ENCODE data around the gene PLXNB3.
"Not testable (repeated sequence)": the region's sequence is repeated elsewhere in the genome, so short reads cannot be mapped to it uniquely, and the experiment has no call there.

Gene PLXNB3

GRCh38 chrX:153816831-153817690, 53.0 kb downstream of the PLXNB3 start:
- Histone ChIP-seq H3K9ac (ENCODE audit: insufficient read length, low read depth) (no peak overlapping the region), H3K9me3 (ENCODE audit: insufficient read depth, low read length) (no peaks in the 10 kb centered on the region), H3K36me3 (ENCODE audit: insufficient read depth, insufficient read length, low read length) (no peaks in the 10 kb centered on the region), H3K4me3 (ENCODE audit: insufficient read length, low read depth) (no peak overlapping the region), H3K27me3 (ENCODE audit: insufficient read depth, insufficient read length) (no peaks in the 10 kb centered on the region), H3K4me1 (ENCODE audit: insufficient read depth, insufficient read length) (peaks cover 6% of the 10 kb centered on the region)
- DNase-seq (ENCODE audit: low read depth, low spot score) = no peak
- TF ChIP-seq SUZ12 (IDR thresholded peaks at IDR 0.05; ENCODE audit: extremely low read depth, insufficient read depth, insufficient read length) (no peak), ZNF274 (IDR thresholded peaks at IDR 0.05; ENCODE audit: low read depth, low read length) (no peak), YY1 (IDR thresholded peaks at IDR 0.05; ENCODE audit: insufficient read depth, insufficient read length) (no peak)

- not testable (repeated sequence) for DNase-seq (ENCODE audit: low read depth, low spot score); H3K36me3 ChIP-seq (ENCODE audit: insufficient read depth, insufficient read length, low read length); H3K9ac ChIP-seq (ENCODE audit: insufficient read length, low read depth); H3K4me1 ChIP-seq (ENCODE audit: insufficient read depth, insufficient read length); H3K9me3 ChIP-seq (ENCODE audit: insufficient read depth, low read length); H3K4me3 ChIP-seq (ENCODE audit: insufficient read length, low read depth); H3K27me3 ChIP-seq (ENCODE audit: insufficient read depth, insufficient read length)
Observed at GRCh38 chrX:153818064-153818463, 54.0 kb downstream of the PLXNB3 start.

DNA sequence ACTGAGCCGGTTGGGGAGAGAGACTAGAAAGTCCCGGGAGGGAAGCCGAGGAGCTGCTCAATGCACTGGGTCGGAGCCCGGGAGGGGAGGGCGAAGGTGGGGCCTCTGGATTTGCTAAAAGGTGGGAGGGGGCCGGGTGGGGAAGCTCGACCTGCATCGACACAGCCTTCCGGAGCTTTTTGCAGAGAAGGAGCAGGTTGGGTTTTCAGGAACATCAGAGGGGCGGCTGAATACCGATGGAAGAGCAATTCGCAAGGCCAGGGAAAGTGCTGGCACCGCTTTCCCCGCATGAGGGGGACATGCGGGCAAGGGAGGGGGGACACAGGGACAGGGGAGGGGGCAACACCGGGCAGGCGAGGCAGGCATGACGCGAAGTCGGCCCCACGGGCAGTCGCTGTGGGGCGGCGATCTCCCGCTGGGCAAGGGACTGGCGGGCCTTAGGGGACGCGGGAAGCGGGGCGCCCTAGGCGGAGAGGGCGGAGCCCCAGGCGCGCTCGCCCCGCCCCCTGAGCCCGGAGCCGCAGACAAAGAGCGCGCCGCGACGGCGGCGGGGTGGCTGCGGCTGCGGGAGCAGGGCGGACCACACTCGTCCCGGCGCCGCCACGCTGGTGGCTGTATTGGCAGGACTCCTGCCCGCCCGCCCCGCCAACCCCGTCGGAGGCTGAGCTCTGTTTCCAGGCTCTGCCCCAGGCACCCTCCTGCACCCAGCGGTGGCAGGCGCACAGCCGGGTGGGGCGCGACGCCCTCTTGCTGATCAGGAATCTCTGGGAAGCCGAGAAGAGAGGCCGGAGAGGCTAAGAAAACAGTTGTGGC, 54.7 kb downstream of the PLXNB3 start:
- no peak for DNase-seq (ENCODE audit: low read depth, low spot score)
- peak overlapping the region; percentile 61 for H3K9ac ChIP-seq (ENCODE audit: insufficient read length, low read depth)

DNA sequence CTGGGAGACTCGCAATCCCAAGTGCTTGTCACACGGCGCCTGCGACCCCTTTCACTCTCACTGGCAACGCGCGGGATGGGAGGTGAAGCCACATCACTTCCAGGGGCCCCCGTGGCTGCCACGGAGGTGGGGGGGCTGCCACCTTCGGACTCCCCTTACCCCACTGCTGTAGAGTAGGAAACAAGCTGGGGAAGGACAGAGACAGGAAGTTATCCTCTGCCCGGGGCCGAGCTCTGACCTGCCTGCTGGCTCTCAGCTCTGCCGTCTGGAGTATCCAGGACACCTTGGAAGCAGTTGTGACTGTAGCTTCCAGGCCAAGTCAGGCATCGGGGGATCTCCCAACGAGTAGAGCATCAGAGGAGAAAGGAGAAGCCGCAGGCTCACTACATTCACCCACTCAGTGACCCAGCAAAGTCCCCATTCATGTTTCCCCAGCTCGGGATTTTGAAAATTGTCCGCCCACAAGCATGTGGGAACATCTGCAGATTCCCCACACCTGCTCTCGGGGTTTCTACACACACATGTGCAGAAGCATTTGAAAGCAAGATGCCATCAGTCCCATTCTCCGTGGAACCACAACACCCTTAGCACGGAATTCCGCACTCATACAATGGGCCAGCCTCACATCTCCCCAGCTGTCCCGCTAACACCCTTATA, 55.5 kb downstream of the PLXNB3 start:
- Histone ChIP-seq H3K9me3 (ENCODE audit: insufficient read depth, low read length) (no peaks in the 10 kb centered on the region), H3K4me1 (ENCODE audit: insufficient read depth, insufficient read length) (peaks cover 8% of the 10 kb centered on the region), H3K36me3 (ENCODE audit: insufficient read depth, insufficient read length, low read length) (no peaks in the 10 kb centered on the region), H3K9ac (ENCODE audit: insufficient read length, low read depth) (peak overlapping the region; percentile 61), H3K27me3 (ENCODE audit: insufficient read depth, insufficient read length) (no peaks in the 10 kb centered on the region), H3K4me3 (ENCODE audit: insufficient read length, low read depth) (peak overlapping the region; percentile 16)
- no peak for DNase-seq (ENCODE audit: low read depth, low spot score)
- TF ChIP-seq SUZ12 (IDR thresholded peaks at IDR 0.05; ENCODE audit: extremely low read depth, insufficient read depth, insufficient read length) (no peak), YY1 (IDR thresholded peaks at IDR 0.05; ENCODE audit: insufficient read depth, insufficient read length) (no peak)

More for the DNA sequence above, 54.7 kb downstream of the PLXNB3 start:
- Histone ChIP-seq H3K4me1 (ENCODE audit: insufficient read depth, insufficient read length) (peaks cover 8% of the 10 kb centered on the region), H3K36me3 (ENCODE audit: insufficient read depth, insufficient read length, low read length) (no peaks in the 10 kb centered on the region), H3K9me3 (ENCODE audit: insufficient read depth, low read length) (no peaks in the 10 kb centered on the region), H3K27me3 (ENCODE audit: insufficient read depth, insufficient read length) (no peaks in the 10 kb centered on the region), H3K4me3 (ENCODE audit: insufficient read length, low read depth) (peak overlapping the region; percentile 16)
- TF ChIP-seq YY1 (IDR thresholded peaks at IDR 0.05; ENCODE audit: insufficient read depth, insufficient read length) = no peak
- TF ChIP-seq SUZ12 (IDR thresholded peaks at IDR 0.05; ENCODE audit: extremely low read depth, insufficient read depth, insufficient read length) = no peak
- no peak for TF ChIP-seq ZNF274 (IDR thresholded peaks at IDR 0.05; ENCODE audit: low read depth, low read length)

GRCh38 chrX:153820601-153821000, 56.6 kb downstream of the PLXNB3 start:
- TF ChIP-seq YY1 (IDR thresholded peaks at IDR 0.05; ENCODE audit: insufficient read depth, insufficient read length) (no peak), SUZ12 (IDR thresholded peaks at IDR 0.05; ENCODE audit: extremely low read depth, insufficient read depth, insufficient read length) (no peak), ZNF274 (IDR thresholded peaks at IDR 0.05; ENCODE audit: low read depth, low read length) (no peak)
- H3K36me3 ChIP-seq (ENCODE audit: insufficient read depth, insufficient read length, low read length) = no peaks in the 10 kb centered on the region
- H3K9ac ChIP-seq (ENCODE audit: insufficient read length, low read depth) = no peak overlapping the region
- no peak overlapping the region for H3K4me3 ChIP-seq (ENCODE audit: insufficient read length, low read depth)
- H3K27me3 ChIP-seq (ENCODE audit: insufficient read depth, insufficient read length) = no peaks in the 10 kb centered on the region
- H3K9me3 ChIP-seq (ENCODE audit: insufficient read depth, low read length) = no peaks in the 10 kb centered on the region
- peaks cover 8% of the 10 kb centered on the region for H3K4me1 ChIP-seq (ENCODE audit: insufficient read depth, insufficient read length)
- no peak for DNase-seq (ENCODE audit: low read depth, low spot score)

- Histone ChIP-seq H3K4me1 (ENCODE audit: insufficient read depth, insufficient read length) (peaks cover 8% of the 10 kb centered on the region), H3K27me3 (ENCODE audit: insufficient read depth, insufficient read length) (no peaks in the 10 kb centered on the region), H3K9me3 (ENCODE audit: insufficient read depth, low read length) (no peaks in the 10 kb centered on the region), H3K4me3 (ENCODE audit: insufficient read length, low read depth) (no peak overlapping the region), H3K9ac (ENCODE audit: insufficient read length, low read depth) (no peak overlapping the region), H3K36me3 (ENCODE audit: insufficient read depth, insufficient read length, low read length) (no peaks in the 10 kb centered on the region)
- TF ChIP-seq ZNF274 (IDR thresholded peaks at IDR 0.05; ENCODE audit: low read depth, low read length) (no peak), SUZ12 (IDR thresholded peaks at IDR 0.05; ENCODE audit: extremely low read depth, insufficient read depth, insufficient read length) (no peak), YY1 (IDR thresholded peaks at IDR 0.05; ENCODE audit: insufficient read depth, insufficient read length) (no peak)
- no peak for DNase-seq (ENCODE audit: low read depth, low spot score)
Observed at GRCh38 chrX:153821066-153821465, 57.0 kb downstream of the PLXNB3 start.

GRCh38 chrX:153824348-153824747, 60.3 kb downstream of the PLXNB3 start:
- Histone ChIP-seq H3K4me1 (ENCODE audit: insufficient read depth, insufficient read length) (peaks cover 6% of the 10 kb centered on the region), H3K4me3 (ENCODE audit: insufficient read length, low read depth) (no peak overlapping the region)

More at GRCh38 chrX:153824348-153824747, 60.3 kb downstream of the PLXNB3 start:
- no peak for DNase-seq (ENCODE audit: low read depth, low spot score)
- TF ChIP-seq ZNF274 (IDR thresholded peaks at IDR 0.05; ENCODE audit: low read depth, low read length) (no peak), YY1 (IDR thresholded peaks at IDR 0.05; ENCODE audit: insufficient read depth, insufficient read length) (no peak), SUZ12 (IDR thresholded peaks at IDR 0.05; ENCODE audit: extremely low read depth, insufficient read depth, insufficient read length) (no peak)
- Histone ChIP-seq H3K36me3 (ENCODE audit: insufficient read depth, insufficient read length, low read length) (no peaks in the 10 kb centered on the region), H3K9me3 (ENCODE audit: insufficient read depth, low read length) (no peaks in the 10 kb centered on the region), H3K27me3 (ENCODE audit: insufficient read depth, insufficient read length) (no peaks in the 10 kb centered on the region), H3K9ac (ENCODE audit: insufficient read length, low read depth) (no peak overlapping the region)
